ENCODE measurements around the gene KRTAP22-1. TPM values are rescaled to one million over a fixed set of nuclear protein-coding genes. Genes with fewer than 3 reads are reported as not detected.

Gene KRTAP22-1
- not detected in 2 replicates for total RNA-seq

DNA sequence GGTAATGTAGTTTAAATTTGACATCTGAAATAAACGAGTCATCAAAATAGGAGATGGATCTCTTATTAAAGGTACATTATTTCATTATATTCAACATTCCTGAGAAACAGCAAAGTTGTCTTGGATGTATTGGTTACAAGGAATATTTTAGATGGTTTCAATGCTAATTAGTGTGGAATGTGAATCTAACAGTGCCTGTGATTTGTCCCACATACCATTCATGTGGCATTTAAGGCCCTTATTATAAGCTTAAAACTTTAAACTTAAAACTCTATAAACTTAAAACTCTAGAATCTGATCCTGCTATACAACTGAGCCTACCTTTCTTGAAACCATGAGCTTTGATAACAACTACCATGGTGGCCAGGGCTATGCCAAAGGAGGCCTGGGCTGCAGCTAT, at the start of gene KRTAP22-1:
TSS of gene KRTAP22-1 (plus strand) at position 301 of the 400 bp plus-strand sequence.

DNA sequence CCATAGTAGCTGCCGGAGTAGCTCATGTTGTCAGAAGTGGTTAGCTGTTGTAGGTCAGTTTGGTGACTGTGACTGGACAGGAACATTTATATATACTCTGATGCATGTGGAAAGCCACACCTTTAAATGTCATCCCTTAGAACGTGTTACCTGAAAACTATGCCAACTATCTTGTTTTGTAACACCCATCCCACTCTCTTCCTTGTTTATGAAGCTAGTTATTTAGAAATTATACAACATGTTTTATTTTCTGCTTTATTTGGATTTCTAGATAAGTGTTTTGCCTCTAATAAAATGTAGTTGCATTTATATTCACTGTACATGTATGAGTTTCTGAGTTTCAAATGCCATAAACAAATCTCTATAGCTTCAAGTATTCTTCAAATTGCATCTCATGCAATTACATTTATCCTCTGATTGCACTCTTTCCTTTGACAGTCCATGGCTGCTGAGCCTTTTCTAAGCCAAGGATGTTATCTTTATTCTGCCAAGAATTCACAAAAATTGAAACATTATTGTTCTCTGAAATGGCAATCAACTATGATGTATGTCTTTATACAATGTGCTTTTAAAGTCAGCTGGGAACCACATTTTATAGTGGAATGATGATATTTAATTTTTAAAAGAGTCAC, 39.5 kb upstream of the KRTAP22-1 start, which contains the start of gene KRTAP19-7:
TSS of gene KRTAP19-7 (minus strand) at position 51 of the 632 bp plus-strand sequence. CDS start at position 26, 25 bp downstream.

DNA sequence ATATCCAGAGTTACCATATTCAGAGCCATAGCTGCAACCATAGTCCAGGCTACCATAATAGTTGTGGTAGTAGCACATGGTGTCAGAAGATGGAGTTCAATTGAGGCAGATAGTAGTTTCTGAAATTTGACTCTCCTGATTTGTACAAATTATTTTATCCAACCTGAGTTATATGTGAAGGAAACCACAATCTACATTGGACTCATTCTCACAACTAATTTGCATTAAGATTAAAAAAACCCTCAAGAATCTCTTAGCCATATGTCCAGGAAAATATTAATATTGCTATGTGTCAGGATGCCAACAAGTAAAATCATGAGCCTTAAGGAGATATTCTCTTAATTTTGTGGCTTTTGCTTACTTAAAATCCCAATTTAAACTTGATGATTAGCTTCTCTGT, 10.6 kb upstream of the KRTAP22-1 start, which contains the start of gene KRTAP22-2:
TSS of gene KRTAP22-2 (minus strand) at position 101 of the 400 bp plus-strand sequence.

DNA sequence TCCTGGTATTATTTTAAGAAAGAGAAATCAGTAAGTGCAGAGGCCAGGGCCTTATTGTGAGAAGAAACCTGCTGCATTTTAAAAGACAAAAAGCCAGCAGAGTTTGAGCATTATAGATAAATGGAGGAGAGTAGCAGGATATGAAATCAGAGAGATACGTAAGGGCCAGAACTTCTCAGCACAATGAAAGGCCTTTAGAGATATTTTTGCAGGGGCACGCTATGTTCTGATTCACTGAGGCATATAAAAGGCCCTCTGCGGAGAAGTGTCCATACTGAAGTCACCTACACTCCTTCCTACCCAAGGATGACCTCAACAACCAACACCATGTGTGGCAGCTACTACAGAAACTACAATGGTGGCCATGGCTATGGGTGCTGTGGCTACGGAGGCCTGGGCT, 8.7 kb upstream of the KRTAP22-1 start, which contains the start of gene KRTAP6-3:
TSS of gene KRTAP6-3 (plus strand) at position 301 of the 400 bp plus-strand sequence. CDS start at position 307, 6 bp downstream.

DNA sequence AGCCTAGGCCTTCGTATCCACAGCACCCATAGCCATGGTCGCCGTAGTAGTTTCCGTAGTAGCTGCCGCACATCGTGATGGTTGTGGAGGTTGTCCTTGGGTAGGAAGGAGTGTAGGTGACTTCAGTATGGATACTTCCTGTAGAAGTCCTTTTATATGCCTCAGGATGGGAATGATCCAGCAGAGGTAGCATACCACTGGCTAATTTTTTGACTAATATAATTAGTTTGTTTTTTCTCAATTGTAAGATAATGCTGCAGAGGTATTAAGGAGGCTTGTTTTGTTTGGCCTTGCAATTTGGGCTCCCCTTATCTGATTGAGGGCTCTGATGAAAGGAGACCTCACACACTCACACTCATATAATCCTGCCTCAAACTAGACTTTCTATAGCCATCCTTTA, 2.1 kb upstream of the KRTAP22-1 start, which contains the start of gene KRTAP6-2:
TSS of gene KRTAP6-2 (minus strand) at position 101 of the 400 bp plus-strand sequence. CDS start at position 73, 28 bp downstream.

DNA sequence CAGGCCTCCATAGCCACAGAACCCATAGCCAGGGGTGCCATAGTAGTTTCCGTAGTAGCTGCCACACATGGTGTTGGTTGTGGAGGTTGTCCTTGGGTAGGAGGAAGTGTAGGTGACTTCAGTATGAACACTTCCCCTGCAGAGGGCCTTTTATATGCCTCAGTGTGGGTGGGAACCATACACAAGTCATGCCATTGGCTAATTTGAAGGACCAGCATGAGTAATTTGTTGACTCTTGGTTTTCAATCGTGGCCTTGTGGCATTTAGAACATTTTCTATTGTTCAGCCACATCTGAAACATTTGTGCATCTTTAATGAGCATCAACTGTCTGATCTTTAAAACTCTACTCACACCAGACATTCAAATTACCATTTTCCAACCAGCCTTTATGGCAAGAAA, 12.9 kb downstream of the KRTAP22-1 start, which contains the start of gene KRTAP6-1:
TSS of gene KRTAP6-1 (minus strand) at position 95 of the 400 bp plus-strand sequence. CDS start at position 69, 26 bp downstream.

DNA sequence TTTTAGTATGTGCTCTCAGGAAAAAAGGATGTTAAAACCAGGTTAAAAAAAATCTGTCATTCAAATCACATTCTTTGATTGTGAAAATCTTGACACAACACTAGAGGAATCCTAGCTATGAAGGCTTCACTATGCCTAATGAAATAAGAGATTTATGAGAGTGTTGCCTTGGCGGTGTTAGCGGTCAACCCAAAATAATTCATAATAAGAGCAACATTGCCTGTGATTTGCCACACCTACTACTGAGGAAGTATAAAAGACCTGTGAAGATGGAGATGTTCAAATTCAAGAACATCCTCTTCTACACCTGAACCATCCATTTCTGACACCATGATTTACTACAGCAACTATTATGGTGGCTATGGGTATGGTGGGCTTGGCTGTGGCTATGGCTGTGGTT, 15.2 kb downstream of the KRTAP22-1 start, which contains the start of gene KRTAP20-1:
TSS of gene KRTAP20-1 (plus strand) at position 301 of the 400 bp plus-strand sequence. CDS start at position 331, 30 bp downstream.

DNA sequence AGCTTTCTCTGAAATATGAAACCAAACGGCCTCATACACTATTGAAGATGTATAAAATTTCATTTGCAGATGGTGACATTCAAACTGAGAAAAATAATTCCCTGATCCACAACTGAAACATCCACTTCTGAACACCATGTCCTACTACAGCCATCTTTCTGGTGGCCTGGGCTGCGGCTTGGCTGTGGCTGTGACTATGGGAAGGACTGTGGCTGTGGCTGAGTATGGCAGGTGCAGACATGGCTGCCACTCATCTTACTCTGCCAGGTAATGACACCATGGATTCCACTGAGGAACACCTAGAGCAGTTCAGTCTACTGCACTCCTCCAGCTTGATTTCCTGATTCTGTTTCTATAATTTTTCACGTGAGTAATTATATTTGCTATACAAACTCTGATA, 19.6 kb downstream of the KRTAP22-1 start, which contains the start of gene KRTAP20-4:
TSS of gene KRTAP20-4 (plus strand) at position 106 of the 400 bp plus-strand sequence.

DNA sequence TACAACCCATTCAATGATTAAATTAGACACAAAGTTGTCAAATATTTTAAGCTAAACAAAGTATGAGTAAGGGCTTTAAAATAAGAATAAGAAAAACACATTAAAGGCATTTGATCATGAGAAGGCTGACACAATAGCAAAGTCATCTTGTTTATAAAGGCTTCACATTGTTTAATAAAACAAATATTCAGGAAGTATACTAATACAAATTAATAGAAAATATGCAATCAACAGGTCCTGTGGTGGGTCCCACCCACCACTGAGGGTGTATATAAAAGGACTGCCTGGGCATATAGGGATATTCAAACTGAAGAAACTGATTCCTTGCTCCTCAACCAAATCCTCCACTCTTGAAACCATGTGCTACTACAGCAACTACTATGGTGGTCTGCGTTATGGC, 34.0 kb downstream of the KRTAP22-1 start, which contains the start of gene KRTAP20-2:
TSS of gene KRTAP20-2 (plus strand) at position 301 of the 400 bp plus-strand sequence. CDS start at position 359, 58 bp downstream.

DNA sequence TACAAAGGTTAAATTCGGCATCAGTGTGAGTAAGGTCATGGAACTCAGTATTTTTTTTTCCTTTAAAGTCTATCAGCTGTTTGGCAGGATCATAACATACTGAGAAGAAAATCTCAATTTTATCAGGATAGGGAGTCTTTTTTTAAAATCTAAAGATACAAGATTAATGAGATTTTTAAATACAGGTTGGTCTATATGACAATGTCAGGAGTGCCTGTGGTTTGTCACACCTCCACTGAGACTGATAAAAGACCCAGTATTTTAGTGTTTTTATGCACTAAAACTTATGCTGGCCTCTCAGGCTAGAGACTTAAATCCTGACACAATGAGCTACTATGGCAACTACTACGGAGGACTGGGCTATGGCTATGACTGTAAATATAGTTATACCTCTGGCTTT, 41.7 kb downstream of the KRTAP22-1 start, which contains the start of gene KRTAP20-3:
TSS of gene KRTAP20-3 (plus strand) at position 301 of the 400 bp plus-strand sequence.

Other genes starting within 250 kb of the KRTAP22-1 start
- not detected in 2 replicates for gene KRTAP13-2, start 228.8 kb upstream of the KRTAP22-1 start, total RNA-seq
- gene KRTAP13-1, start 205.1 kb upstream of the KRTAP22-1 start, total RNA-seq, result not detected in 2 replicates
- not detected in 2 replicates for gene KRTAP13-3, start 175.2 kb upstream of the KRTAP22-1 start, total RNA-seq
- not detected in 2 replicates for gene KRTAP13-4, start 170.9 kb upstream of the KRTAP22-1 start, total RNA-seq
- gene KRTAP15-1, start 160.8 kb upstream of the KRTAP22-1 start, total RNA-seq, result not detected in 2 replicates
- not detected in 2 replicates for gene KRTAP19-1, start 120.7 kb upstream of the KRTAP22-1 start, total RNA-seq
- gene KRTAP19-2, start 113.7 kb upstream of the KRTAP22-1 start, total RNA-seq, result not detected in 2 replicates
- gene KRTAP19-3, start 109.1 kb upstream of the KRTAP22-1 start, total RNA-seq, result not detected in 2 replicates
- gene KRTAP19-4, start 103.9 kb upstream of the KRTAP22-1 start, total RNA-seq, result not detected in 2 replicates
- not detected in 2 replicates for gene KRTAP19-5, start 98.9 kb upstream of the KRTAP22-1 start, total RNA-seq
- not detected in 2 replicates for gene KRTAP19-6, start 59.2 kb upstream of the KRTAP22-1 start, total RNA-seq
- not detected in 2 replicates for gene KRTAP19-7, start 39.8 kb upstream of the KRTAP22-1 start, total RNA-seq
- gene KRTAP22-2, start 10.7 kb upstream of the KRTAP22-1 start, total RNA-seq, result not detected in 2 replicates
- not detected in 2 replicates for gene KRTAP6-3, start 8.6 kb upstream of the KRTAP22-1 start, total RNA-seq
- not detected in 2 replicates for gene KRTAP6-2, start 2.2 kb upstream of the KRTAP22-1 start, total RNA-seq
- gene KRTAP6-1, start 12.8 kb downstream of the KRTAP22-1 start, total RNA-seq, result not detected in 2 replicates
- not detected in 2 replicates for gene KRTAP20-1, start 15.3 kb downstream of the KRTAP22-1 start, total RNA-seq
- gene KRTAP20-4, start 19.5 kb downstream of the KRTAP22-1 start, total RNA-seq, result not detected in 2 replicates
- gene KRTAP20-2, start 34.1 kb downstream of the KRTAP22-1 start, total RNA-seq, result not detected in 2 replicates
- not detected in 2 replicates for gene KRTAP20-3, start 41.8 kb downstream of the KRTAP22-1 start, total RNA-seq
- gene KRTAP21-3, start 117.7 kb downstream of the KRTAP22-1 start, total RNA-seq, result not detected in 2 replicates
- not detected in 2 replicates for gene KRTAP21-2, start 146.2 kb downstream of the KRTAP22-1 start, total RNA-seq
- not detected in 2 replicates for gene KRTAP21-1, start 154.3 kb downstream of the KRTAP22-1 start, total RNA-seq
- not detected in 2 replicates for gene KRTAP8-1, start 212.2 kb downstream of the KRTAP22-1 start, total RNA-seq
- gene KRTAP7-1, start 228.7 kb downstream of the KRTAP22-1 start, total RNA-seq, result not detected in 2 replicates

Data from endothelial cell of coronary artery (primary cell).